Activated T-helper 17 cell treated with anti-CD3 and anti-CD28 coated beads, Interleukin-2, amount 50 U/mL, for 72 hours (primary cell): ENCODE results near the gene BRSK2. TPM values are rescaled to one million over a fixed set of nuclear protein-coding genes. Genes with fewer than 3 reads are reported as not detected.

Source experiments
- ATAC-seq: fragments of 150-1000 bp; cut with Tn5 transposase; replicated peaks from 2 replicates; pipeline ENCODE4 v1.10.0; 2021; ENCODE audit warnings: mild to moderate bottlenecking, moderate library complexity
- H3K27ac Mint-ChIP-seq: one replicate; pipeline ENCODE4 v1.8.0; 2022; ENCODE audit warnings: mixed read lengths
- H3K27me3 Mint-ChIP-seq: one replicate; pipeline ENCODE4 v1.8.0; 2022; ENCODE audit warnings: mixed read lengths
- H3K36me3 Mint-ChIP-seq: one replicate; pipeline ENCODE4 v1.8.0; 2022; ENCODE audit warnings: low read depth, mild to moderate bottlenecking, mixed read lengths
- H3K4me1 Mint-ChIP-seq: one replicate; pipeline ENCODE4 v1.8.0; 2022; ENCODE audit warnings: mixed read lengths
- H3K4me3 Mint-ChIP-seq: one replicate; pipeline ENCODE4 v1.8.0; 2022; ENCODE audit warnings: mild to moderate bottlenecking, mixed read lengths
- H3K9me3 Mint-ChIP-seq: one replicate; pipeline ENCODE4 v1.8.0; 2022; ENCODE audit warnings: mixed read lengths
- total RNA-seq, 2 donors: library from RNA; stranded (reverse); gene quantifications; one replicate each; pipeline ENCODE4 v1.2.3, GENCODE V29; 2022

The BRSK2 gene
- total RNA-seq, 2 donors from 2014 or later, result 0.09 to 3.3 TPM

DNA sequence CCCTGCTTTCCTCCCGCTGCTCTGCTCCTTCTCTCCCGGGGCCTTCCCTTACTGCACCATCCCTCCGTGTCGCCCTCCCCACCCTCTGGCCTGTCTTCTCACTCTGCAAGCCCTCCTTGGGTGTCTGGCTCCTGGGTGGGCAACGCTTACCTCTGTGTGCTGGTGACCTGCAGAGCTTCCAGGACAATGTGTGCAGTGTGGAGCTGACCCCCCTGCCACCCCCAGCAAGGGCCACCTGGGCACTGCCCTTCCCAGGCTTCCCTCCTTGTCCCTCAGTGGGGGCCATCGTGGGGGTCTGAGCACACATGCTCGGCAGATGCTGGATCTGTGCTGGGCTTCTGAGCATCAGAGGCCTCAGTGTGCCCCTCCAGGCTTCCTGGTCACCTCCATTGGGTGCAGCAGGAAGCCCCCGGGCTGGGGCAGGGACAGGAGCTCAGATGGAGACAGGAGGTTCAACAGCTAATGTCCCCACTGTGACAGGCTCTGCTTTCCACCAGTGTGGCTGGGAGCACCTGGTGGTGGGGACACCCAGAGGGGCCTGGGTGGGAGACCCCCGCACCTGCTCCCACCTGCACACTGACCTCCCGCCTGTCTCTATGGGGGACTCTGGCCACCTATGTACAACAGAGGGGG, 7.8 kb upstream of the BRSK2 start:
- no peaks in the 10 kb centered on the region for H3K36me3 Mint-ChIP-seq
- no peaks in the 10 kb centered on the region for H3K27me3 Mint-ChIP-seq
- no peaks in the 10 kb centered on the region for H3K9me3 Mint-ChIP-seq
- H3K4me3 Mint-ChIP-seq, result peak overlapping the region; percentile 75
- no peak for ATAC-seq
- H3K4me1 Mint-ChIP-seq, result peaks cover 9% of the 10 kb centered on the region
- H3K27ac Mint-ChIP-seq, result peak overlapping the region; percentile 84

DNA sequence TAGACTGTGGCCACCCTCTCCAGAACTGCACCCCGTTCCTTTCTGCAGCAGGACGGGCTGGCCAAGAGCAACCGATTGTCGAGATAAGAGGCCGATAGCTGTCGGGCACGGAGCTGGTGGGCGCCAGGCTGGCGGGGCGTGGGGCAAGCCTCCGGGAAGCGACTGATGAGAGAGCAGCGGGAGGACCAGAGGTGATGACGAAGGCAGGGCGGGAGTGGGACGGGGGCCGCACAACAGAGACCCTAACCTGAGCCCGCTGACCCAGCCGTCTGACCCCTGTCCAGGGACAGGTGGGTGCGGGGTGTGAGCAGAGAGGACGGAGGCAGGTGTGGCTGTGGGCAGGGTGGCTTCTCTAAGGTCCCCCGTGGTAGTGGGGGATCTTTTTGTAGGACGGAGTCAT, 7.3 kb upstream of the BRSK2 start:
- peak overlapping the region; percentile 84 for H3K27ac Mint-ChIP-seq
- no peak for ATAC-seq

DNA sequence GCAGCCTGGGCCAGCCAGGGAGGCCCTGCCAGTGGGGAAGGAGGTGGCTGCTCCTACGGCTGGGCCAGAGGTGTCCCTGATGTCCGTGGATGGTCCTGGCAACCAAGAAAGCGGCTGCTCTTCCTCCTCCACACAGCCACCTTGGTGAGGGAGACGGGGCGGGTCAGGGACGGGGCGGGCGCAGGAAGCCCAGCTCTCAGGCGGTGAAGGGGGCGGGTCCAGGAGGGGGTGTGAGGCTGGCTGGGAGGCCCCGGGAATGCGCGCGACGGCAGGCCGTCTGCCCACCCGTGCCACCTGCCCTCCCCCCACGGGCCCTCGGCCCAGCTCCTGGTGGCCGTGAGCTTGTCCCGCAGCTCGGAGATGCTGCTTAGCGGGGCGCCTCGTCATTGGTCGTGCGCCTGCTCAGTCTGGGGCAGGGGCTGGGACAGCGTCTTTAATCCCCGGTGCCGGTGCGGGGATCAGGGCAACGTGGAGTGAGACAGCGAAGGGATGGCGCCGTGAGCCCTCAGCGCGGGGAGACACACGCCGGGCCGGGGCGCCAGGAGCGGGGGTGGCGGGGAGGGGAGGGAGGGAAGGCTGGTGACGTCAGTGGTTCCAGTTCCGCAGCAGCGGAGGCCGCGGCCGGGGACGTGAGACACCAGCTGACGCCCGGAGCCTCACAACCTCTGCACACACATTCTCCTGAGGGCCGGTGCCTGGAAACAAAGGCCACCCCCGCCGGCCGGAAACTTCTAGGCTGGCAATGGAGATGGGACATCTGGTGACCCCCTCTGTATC, 6.7 kb upstream of the BRSK2 start:
- peak; percentile 86 for ATAC-seq
- H3K27me3 Mint-ChIP-seq, result no peaks in the 10 kb centered on the region
- no peaks in the 10 kb centered on the region for H3K9me3 Mint-ChIP-seq
- peak overlapping the region; percentile 84 for H3K27ac Mint-ChIP-seq
- peaks cover 9% of the 10 kb centered on the region for H3K4me1 Mint-ChIP-seq
- no peaks in the 10 kb centered on the region for H3K36me3 Mint-ChIP-seq
- H3K4me3 Mint-ChIP-seq, result peak overlapping the region; percentile 75

More for the DNA sequence above, 7.3 kb upstream of the BRSK2 start:
- H3K9me3 Mint-ChIP-seq, result no peaks in the 10 kb centered on the region
- H3K4me3 Mint-ChIP-seq, result peak overlapping the region; percentile 75
- no peaks in the 10 kb centered on the region for H3K36me3 Mint-ChIP-seq
- no peaks in the 10 kb centered on the region for H3K27me3 Mint-ChIP-seq
- peaks cover 9% of the 10 kb centered on the region for H3K4me1 Mint-ChIP-seq

DNA sequence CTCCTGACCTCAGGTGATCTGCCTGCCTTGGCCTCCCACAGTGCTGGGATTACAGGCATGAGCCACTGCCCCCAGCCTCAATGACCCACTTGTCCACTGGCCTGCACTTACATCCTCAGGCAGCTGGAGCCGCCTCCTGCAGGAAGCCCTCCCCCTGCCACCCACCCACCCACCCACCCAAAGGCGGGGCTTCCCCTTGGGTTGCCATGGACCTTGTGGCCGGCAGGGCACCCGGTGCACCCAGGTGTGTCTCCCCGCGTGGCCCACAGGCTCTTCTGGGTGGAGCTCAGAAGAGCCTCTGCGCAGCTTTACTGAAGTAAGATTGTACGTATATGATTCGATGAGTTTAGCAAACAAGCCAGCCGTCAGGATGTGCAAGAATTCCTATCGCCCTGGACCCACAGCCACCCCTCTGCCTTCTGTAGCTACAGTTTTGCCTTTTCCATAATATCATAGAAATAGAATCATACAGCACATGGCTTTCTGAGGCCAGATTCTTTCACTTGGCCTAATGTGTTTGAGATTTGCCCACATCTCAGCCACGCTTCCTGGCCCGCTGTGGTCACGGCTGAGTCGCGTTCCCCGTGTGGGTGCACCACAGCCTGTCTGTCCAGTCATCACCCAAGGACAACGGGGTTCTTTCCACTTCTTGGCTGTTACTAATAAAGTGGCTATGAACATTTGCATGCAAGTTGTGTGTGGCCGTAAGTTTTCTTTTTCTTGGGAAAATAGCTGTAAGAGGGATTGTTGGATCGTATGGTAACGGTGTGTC, 5.3 kb upstream of the BRSK2 start:
- Mint-ChIP-seq H3K27me3 (no peaks in the 10 kb centered on the region), H3K4me1 (peaks cover 9% of the 10 kb centered on the region), H3K36me3 (no peaks in the 10 kb centered on the region), H3K9me3 (no peaks in the 10 kb centered on the region), H3K4me3 (peak overlapping the region; percentile 75), H3K27ac (peak overlapping the region; percentile 84)
- ATAC-seq, result peak; percentile 7

DNA sequence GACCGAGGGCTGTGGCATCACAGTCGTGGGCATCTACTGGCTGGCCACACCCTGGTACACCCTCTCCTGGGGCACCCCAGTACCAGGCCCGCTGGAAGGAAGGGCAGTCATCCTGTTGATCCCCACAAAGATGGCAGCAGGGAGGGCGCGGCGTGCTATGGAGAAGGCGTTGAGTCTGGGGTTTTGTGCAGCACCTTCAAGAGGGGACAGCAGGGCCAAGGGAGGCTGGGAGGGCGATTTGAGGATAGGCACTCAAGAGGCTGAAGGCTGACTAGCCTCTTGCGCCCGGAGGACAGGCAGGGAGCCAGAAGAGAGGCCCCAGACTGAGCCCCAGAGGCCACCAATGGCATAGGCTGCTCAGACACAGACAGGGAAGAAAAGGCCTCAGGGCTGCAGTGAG, 2.2 kb upstream of the BRSK2 start:
- no peak for ATAC-seq
- Mint-ChIP-seq H3K4me3 (peak overlapping the region; percentile 35), H3K4me1 (peaks cover 9% of the 10 kb centered on the region), H3K27ac (no peak overlapping the region), H3K27me3 (peaks cover 11% of the 10 kb centered on the region), H3K36me3 (no peaks in the 10 kb centered on the region), H3K9me3 (no peaks in the 10 kb centered on the region)

DNA sequence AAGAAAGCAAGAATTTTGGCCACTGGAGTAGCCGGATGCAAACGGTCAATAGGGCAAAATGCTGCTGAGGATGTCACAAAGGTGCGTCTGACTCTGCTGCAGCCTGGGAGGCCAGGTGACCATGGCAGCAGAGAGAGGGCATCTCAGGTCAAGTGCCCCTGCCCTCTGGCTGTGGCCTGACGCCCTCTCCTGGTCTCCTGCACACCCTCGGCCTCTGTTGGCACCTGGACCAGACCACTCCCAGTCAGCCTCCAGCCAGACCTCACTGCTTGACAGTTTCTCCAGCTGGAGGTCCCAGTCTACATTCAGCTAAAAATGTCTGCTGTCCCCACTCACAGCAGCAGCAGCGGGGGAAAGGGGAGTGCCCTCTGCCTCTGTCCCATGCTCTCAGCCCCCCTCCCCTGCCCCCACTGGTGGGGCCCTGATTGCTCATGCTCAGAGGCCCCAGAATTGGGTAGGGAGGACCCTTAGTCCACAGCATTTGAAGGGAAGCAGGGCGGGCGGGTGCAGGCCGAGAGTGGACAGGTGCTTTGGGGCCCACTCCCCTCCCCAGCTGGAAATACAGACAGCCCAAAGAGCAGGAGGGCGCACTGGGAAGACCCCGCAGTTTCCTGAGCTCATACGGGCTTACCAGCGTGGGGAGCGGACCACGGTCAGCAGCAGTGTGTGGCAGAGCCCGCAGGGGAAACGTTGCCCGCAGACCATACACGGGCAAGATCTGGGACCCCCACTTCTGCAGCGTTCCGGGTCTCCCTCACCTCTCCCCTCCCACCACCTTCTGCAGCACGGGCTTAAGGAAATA, 1.6 kb upstream of the BRSK2 start:
- peaks cover 11% of the 10 kb centered on the region for H3K27me3 Mint-ChIP-seq
- no peaks in the 10 kb centered on the region for H3K9me3 Mint-ChIP-seq
- H3K27ac Mint-ChIP-seq, result no peak overlapping the region
- peak overlapping the region; percentile 52 for H3K4me3 Mint-ChIP-seq
- ATAC-seq, result no peak
- H3K36me3 Mint-ChIP-seq, result no peaks in the 10 kb centered on the region
- H3K4me1 Mint-ChIP-seq, result peaks cover 9% of the 10 kb centered on the region

DNA sequence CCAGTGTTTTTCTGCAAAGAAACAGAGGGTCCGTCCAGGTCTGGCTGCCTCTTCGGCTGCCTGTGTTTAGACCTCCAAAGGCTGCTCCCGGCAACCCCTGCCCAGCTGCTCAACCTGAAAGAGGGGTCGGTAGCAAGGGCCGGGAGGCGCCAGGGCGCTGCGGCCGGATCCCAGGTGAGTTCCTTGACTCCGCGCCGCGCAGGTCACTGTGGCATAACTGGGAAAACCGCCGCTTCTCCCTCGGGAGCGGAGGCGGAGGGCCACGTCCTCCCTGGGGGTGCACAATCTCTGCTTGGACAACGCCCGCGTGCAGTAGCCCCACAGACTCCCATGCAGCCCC, 1.0 kb upstream of the BRSK2 start:
- peaks cover 15% of the 10 kb centered on the region for H3K27me3 Mint-ChIP-seq
- peak overlapping the region; percentile 52 for H3K4me3 Mint-ChIP-seq
- no peak overlapping the region for H3K27ac Mint-ChIP-seq
- ATAC-seq, result no peak
- H3K4me1 Mint-ChIP-seq, result peaks cover 9% of the 10 kb centered on the region
- H3K9me3 Mint-ChIP-seq, result no peaks in the 10 kb centered on the region
- H3K36me3 Mint-ChIP-seq, result no peaks in the 10 kb centered on the region

DNA sequence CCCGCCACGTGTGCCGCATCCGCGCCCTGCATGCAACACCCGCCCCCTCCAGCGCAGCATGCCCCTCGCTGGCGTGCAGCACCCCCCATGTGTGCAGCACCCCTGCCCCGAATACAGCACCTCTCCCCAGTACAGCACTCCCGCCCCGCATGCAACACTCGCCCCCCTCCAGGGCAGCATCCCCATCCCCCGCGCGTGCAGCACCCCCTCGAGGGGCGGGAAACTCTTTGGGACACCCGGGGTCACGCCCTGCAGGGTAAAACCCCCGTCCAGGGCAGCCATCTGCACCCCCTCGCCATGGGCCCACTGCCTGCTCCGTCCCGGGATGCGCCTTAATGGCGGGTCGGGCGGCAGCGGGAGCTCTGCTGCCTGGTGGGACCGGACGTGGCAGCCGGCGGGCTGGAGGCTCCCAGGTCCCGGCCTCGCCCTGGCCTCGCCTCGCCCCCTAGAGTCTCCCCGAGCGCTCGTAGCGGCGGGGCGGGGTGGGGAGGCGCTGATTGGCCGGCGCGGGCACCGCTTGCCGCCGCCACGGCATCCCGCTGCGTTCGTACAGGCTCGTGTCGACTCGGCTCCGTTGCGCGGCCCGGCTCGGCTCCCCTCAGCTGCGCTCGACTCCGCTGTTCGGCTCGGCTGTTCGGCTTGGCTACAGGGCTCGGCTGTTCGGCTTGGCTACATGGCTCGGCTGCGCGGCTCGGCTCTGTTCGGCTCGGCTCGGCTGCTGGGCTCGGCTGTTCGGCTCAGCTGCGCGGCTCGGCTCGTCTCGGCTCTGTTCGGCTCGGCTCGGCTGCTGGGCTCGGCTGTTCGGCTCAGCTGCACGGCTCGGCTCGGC, 417 bp upstream of the BRSK2 start:
- H3K27me3 Mint-ChIP-seq, result peaks cover 15% of the 10 kb centered on the region
- ATAC-seq, result peak; percentile 95
- H3K27ac Mint-ChIP-seq, result no peak overlapping the region
- H3K9me3 Mint-ChIP-seq, result no peaks in the 10 kb centered on the region
- H3K4me1 Mint-ChIP-seq, result peaks cover 9% of the 10 kb centered on the region
- H3K4me3 Mint-ChIP-seq, result peak overlapping the region; percentile 52
- H3K36me3 Mint-ChIP-seq, result no peaks in the 10 kb centered on the region

DNA sequence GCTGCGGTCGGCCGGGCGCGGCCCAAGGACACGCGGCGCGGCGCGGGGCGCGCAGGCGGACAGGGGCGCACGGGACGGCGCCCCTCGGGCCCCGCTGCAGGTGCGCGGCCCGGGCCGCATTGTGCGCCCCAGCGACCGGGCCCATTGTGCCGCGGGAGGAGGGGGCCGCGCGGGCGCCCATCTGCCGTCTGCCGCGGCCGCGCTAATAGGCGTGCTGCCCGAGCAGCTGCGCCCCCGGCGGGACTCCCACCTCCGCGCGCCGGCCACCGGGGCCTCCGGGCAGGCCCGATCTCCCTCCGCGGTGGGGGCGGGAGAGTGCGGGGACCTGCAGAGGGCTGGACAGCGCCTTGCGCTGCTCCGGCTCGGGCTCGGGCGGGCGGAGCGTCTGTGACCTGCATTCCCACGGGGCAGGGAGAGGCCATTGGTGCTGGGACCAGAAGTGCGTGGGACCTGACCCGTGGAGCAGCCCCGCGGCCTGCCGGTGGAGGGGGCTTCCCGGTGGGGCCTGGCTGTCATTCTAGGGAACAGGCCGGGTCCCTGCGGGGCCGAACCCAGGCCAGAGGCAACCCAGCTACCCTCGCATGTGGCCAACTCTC, 933 bp downstream of the BRSK2 start:
- Mint-ChIP-seq H3K27me3 (peaks cover 15% of the 10 kb centered on the region), H3K4me3 (peak overlapping the region; percentile 19), H3K27ac (no peak overlapping the region), H3K4me1 (no peaks in the 10 kb centered on the region), H3K9me3 (no peaks in the 10 kb centered on the region), H3K36me3 (no peaks in the 10 kb centered on the region)
- ATAC-seq, result no peak

DNA sequence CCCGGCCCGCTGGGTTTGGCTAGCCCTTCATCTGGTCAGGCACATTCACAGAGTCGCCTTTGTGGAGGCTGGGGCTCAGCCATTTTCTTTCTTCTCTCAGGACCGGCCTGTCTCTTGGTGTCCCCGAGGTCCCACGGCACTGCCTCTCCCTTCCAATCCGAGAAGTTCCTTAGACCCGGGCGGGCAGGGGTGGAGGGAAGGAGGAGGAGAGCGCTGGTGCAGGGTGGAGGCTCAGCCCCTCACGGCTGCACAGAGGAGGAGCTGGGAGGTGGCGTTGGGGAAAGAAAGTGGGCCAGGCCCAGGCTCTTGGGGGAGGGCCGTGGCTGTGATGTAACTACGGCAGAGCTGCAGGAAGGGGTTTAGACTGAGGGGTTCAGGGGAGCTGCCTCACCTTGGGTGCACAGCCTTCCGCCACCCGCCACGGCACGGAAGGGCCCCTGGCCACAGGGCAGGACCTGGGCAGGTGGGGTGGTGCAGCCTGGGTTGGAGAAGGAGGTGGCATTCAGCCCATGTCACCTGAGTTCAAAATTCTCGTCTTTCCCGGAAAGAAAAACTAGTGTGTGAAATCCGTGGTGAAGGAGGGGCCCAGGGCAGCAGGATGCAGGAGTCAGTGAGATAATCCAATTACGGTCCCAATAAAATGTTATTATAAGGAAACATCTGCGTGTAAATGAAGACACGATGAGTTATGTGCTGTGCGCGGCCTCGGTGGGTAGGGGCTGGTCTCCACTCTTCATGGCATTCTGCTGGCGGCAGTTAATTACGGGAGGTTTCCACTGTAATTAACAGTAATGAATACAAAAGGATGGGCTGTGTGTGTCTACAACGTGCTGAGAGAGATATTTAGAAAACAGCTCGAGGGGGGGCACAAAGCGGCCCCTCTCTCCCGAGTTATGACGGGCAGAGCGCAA, 1.7 kb downstream of the BRSK2 start:
- Mint-ChIP-seq H3K27me3 (peaks cover 15% of the 10 kb centered on the region), H3K4me3 (peak overlapping the region; percentile 19), H3K9me3 (no peaks in the 10 kb centered on the region), H3K27ac (no peak overlapping the region), H3K36me3 (no peaks in the 10 kb centered on the region), H3K4me1 (no peaks in the 10 kb centered on the region)
- ATAC-seq, result no peak

DNA sequence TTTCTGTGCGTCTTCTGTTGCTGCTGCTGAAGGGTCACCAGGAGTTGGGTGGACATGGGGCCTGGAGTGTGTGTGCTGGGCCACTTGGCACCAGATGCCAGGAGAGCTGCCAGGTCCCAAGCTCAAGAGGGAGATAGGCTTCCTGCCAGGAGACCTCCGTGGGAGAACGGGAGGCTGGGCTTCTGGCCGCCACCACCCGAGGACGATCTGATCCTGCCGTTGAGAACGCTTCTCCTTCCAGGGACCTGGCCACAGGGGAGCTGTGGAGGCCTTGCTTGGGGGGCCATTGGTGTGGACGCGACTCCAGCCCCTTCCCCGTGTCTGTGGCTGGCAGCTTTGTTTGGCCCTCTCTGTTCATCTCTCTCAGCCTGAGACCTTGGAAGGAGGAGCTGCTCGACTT, 2.4 kb downstream of the BRSK2 start:
- no peak for ATAC-seq
- peaks cover 15% of the 10 kb centered on the region for H3K27me3 Mint-ChIP-seq
- no peak overlapping the region for H3K4me3 Mint-ChIP-seq
- H3K36me3 Mint-ChIP-seq, result no peaks in the 10 kb centered on the region
- H3K27ac Mint-ChIP-seq, result no peak overlapping the region
- no peaks in the 10 kb centered on the region for H3K9me3 Mint-ChIP-seq
- no peaks in the 10 kb centered on the region for H3K4me1 Mint-ChIP-seq

DNA sequence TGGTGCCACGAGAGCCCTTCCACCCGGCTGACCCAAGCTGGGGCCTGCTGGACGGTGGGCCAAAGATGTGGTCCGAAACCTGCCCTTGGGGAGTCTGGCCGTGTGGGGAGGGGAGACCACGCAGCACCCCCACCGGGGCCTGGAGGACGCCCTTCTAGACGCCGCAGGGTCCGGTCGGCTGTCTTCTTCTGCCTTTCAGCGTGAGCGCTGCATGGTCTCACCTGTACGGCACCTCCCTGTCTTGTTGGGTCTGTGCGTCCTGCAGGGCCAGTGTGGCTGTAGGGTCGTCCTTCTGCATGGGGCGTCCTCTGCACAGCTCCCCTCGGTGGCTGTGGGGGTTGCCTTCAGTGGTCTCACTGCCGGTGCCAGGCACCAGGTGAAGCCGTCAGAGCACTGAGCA, 2.8 kb downstream of the BRSK2 start:
- Mint-ChIP-seq H3K27me3 (peaks cover 15% of the 10 kb centered on the region), H3K4me1 (no peaks in the 10 kb centered on the region), H3K4me3 (no peak overlapping the region), H3K9me3 (no peaks in the 10 kb centered on the region), H3K36me3 (no peaks in the 10 kb centered on the region), H3K27ac (no peak overlapping the region)
- ATAC-seq, result no peak
